Kidney (tissue), 14 donors: Measurements from ENCODE around the gene MAT2B. TPM values are rescaled to one million over a fixed set of nuclear protein-coding genes. Genes with fewer than 3 reads are reported as not detected.

Experiments used
- DNase-seq, 5 donors: peaks; one replicate each; pipeline ENCODE4 v3.0.0-alpha.2; 2013 to 2020
- FAIRE-seq: peaks from 2 replicates; lab custom pipeline; 2012; peaks lifted over from hg19 to GRCh38; lab: Jason Lieb, UNC
- H3K27ac ChIP-seq, 2 donors: one replicate each; pipeline ENCODE4 v1.7.0; 2013; ENCODE audit warnings: low read depth in 2 of 2, low read length in 2 of 2, inconsistent platforms in 1 of 2
- H3K27me3 ChIP-seq: one replicate; pipeline ENCODE4 v1.7.1; 2013; ENCODE audit warnings: low read length, inconsistent platforms; ENCODE audit not compliant: control insufficient read depth, insufficient read depth
- H3K36me3 ChIP-seq, 3 donors: one replicate each; pipeline versions ENCODE4 v1.7.0 to v1.7.1; 2013; ENCODE audit warnings: low read length in 3 of 3, control low read depth in 1 of 3, inconsistent platforms in 1 of 3; ENCODE audit not compliant: insufficient read depth in 3 of 3, control insufficient read depth in 2 of 3
- H3K4me1 ChIP-seq, 3 donors: one replicate each; pipeline versions ENCODE4 v1.7.0 to v1.7.1; 2013; ENCODE audit warnings: low read length in 3 of 3, inconsistent platforms in 1 of 3, low read depth in 1 of 3; ENCODE audit not compliant: control insufficient read depth in 2 of 3, insufficient read depth in 2 of 3
- H3K4me3 ChIP-seq, 3 donors: one replicate each; pipeline versions ENCODE4 v1.7.0 to v1.8.1; 2013; ENCODE audit warnings: low read length in 3 of 3, control low read depth in 1 of 3, inconsistent platforms in 1 of 3
- H3K9ac ChIP-seq, 3 donors: one replicate each; pipeline versions ENCODE4 v1.7.0 to v1.7.1; 2013; ENCODE audit warnings: low read length in 3 of 3, control low read depth in 1 of 3, inconsistent platforms in 1 of 3
- H3K9me3 ChIP-seq, 3 donors: one replicate each; pipeline versions ENCODE4 v1.7.0 to v1.7.1; 2013; ENCODE audit warnings: low read length in 3 of 3, control low read depth in 1 of 3, inconsistent platforms in 1 of 3; ENCODE audit not compliant: control insufficient read depth in 2 of 3, insufficient read depth in 1 of 3
- intact Hi-C: fragments of 100-400 bp; cut with DNase I; formaldehyde crosslinking; loops from one replicate; pipeline ENCODE4 v1.11.1; 2022
- polyA plus RNA-seq: library from polyadenylated mRNA; stranded (reverse); fragments of 350-450 nt; fragmentation: Illumina TruSeq; extraction: RNeasy Lipid Tissue Mini Kit (QIAGEN cat#74804); gene quantifications from one replicate; pipeline ENCODE4 v1.2.3, GENCODE V29; 2014; ENCODE audit warnings: low read depth, low replicate concordance; ENCODE audit not compliant: insufficient read depth
- total RNA-seq: library from RNA; stranded (reverse); fragmentation: NEBNext Ultra II Directional; extraction: Animal tissue kit (Norgen Biotek cat#: 25700); gene quantifications from one replicate; pipeline ENCODE4 v1.2.1, GENCODE V29; 2021
- TF ChIP-seq, protein P1 (sequence below): IDR thresholded peaks from 3 replicates; pipeline ENCODE4 v1.5.1; 2012; ENCODE audit warnings: mild to moderate bottlenecking, moderate library complexity, borderline replicate concordance; ENCODE audit not compliant: insufficient read depth; ENCODE audit errors: extremely low read depth
- donor health status: control.
- donor health status: control.
- donor health status: control.
- donor health status: control.
- donor health status: control.
- donor health status: DM: yes; HTN: yes; CAD: no.
- donor health status: Normal renal cell carcinoma (clear cell type).

The MAT2B gene
- total and polyA plus RNA-seq, 2 donors from 2014 or later = 80.9 to 84.4 TPM

- Histone ChIP-seq H3K9ac (no peak overlapping the region), H3K4me3 (no peak overlapping the region), H3K27me3 (no peaks in the 10 kb centered on the region), H3K27ac (no peak overlapping the region), H3K4me1 (no peaks in the 10 kb centered on the region), H3K9me3 (no peaks in the 10 kb centered on the region), H3K36me3 (no peaks in the 10 kb centered on the region)
- no peak for DNase-seq
- intact Hi-C loops = no loop called here
- TF ChIP-seq, protein P1, sequence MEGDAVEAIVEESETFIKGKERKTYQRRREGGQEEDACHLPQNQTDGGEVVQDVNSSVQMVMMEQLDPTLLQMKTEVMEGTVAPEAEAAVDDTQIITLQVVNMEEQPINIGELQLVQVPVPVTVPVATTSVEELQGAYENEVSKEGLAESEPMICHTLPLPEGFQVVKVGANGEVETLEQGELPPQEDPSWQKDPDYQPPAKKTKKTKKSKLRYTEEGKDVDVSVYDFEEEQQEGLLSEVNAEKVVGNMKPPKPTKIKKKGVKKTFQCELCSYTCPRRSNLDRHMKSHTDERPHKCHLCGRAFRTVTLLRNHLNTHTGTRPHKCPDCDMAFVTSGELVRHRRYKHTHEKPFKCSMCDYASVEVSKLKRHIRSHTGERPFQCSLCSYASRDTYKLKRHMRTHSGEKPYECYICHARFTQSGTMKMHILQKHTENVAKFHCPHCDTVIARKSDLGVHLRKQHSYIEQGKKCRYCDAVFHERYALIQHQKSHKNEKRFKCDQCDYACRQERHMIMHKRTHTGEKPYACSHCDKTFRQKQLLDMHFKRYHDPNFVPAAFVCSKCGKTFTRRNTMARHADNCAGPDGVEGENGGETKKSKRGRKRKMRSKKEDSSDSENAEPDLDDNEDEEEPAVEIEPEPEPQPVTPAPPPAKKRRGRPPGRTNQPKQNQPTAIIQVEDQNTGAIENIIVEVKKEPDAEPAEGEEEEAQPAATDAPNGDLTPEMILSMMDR = no peak
- FAIRE-seq = no peak
Measured at GRCh38 chr5:163478126-163478981, 27.1 kb upstream of the MAT2B start.

DNA sequence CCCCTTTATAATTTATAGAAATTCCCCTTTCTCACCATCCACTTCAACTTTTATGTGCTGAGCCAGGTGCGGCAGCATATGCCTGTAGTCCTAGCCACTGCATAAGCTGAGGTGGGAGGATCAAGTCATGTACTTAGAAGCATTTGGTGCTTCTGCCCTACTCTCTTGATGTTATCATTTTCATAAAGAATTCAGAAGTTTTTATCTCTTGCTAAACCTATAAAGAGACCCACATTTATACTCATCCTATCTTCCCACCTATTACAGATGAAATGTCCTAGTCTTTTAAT, 26.5 kb upstream of the MAT2B start:
- no peak overlapping the region for H3K4me3 ChIP-seq
- H3K27ac ChIP-seq = no peak overlapping the region
- no peaks in the 10 kb centered on the region for H3K36me3 ChIP-seq
- H3K27me3 ChIP-seq = no peaks in the 10 kb centered on the region
- no peaks in the 10 kb centered on the region for H3K4me1 ChIP-seq
- intact Hi-C loops = no loop called here
- TF ChIP-seq, protein P1 = no peak
- DNase-seq = no peak
- FAIRE-seq = no peak
- H3K9me3 ChIP-seq = no peaks in the 10 kb centered on the region
- no peak overlapping the region for H3K9ac ChIP-seq

GRCh38 chr5:163489055-163489744, 16.2 kb upstream of the MAT2B start:
- intact Hi-C loops = no loop called here
- H3K4me1 ChIP-seq = peaks cover 0 to 5% (median 4%) of the 10 kb centered on the region in 3 donors
- no peak overlapping the region for H3K4me3 ChIP-seq
- DNase-seq (peak in 2 of 5 donors; percentile 40 to 43), FAIRE-seq (no peak)
- H3K27me3 ChIP-seq = no peaks in the 10 kb centered on the region
- no peaks in the 10 kb centered on the region for H3K36me3 ChIP-seq
- TF ChIP-seq, protein P1 = no peak
- H3K9ac ChIP-seq = no peak overlapping the region
- peak overlapping the region in 1 of 2 donors; percentile 20 for H3K27ac ChIP-seq
- H3K9me3 ChIP-seq = no peaks in the 10 kb centered on the region
